Endometrial microvascular endothelial cells (primary cell): ENCODE data around the gene SATB1. TPM values are rescaled to one million over a fixed set of nuclear protein-coding genes. Genes with fewer than 3 reads are reported as not detected.

Experiments
- in situ Hi-C: cut with HindIII; loops from 2 replicates; pipeline ENCODE4 v1.10.0; 2017; ENCODE audit warnings: low sequenced_read_pairs, low pct_unique_long_range_greater_than_20kb; ENCODE audit errors: inconsistent ontology term
- total RNA-seq: library from RNA; depleted of rRNA; stranded (reverse); fragments of >200 nt; gene quantifications from one replicate; pipeline ENCODE4 v1.2.3, GENCODE V29; 2015; ENCODE audit errors: inconsistent ontology term

Gene SATB1
- total RNA-seq, 1 donor from 2014 or later: 2.0 TPM

GRCh38 chr3:18410205-18410604 lies 14.9 kb downstream of the SATB1 start:
- in situ Hi-C loops: no loop called here

- in situ Hi-C loops: no loop called here
These were observed 15.9 kb downstream of the SATB1 start for GRCh38 chr3:18409266-18409665.

DNA sequence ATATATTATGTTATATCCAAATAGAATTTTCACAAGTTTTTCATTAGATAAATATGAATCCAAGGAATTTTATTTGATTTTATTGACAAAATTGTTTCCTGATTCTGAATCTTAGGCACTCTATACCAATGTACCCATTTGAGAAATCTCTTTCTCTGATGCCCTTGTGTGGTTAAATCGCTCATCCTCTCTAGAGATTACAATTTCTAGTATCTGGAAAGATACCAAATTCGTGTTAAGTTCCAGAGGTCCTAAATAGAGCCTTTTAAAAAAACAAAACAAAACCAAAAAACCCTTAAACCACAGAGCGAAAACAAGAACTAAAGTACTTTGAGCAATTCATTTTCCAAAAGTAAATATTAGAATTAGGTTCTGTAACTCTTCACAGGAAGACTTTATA lies 20.0 kb downstream of the SATB1 start:
- in situ Hi-C loops: no loop called here

DNA sequence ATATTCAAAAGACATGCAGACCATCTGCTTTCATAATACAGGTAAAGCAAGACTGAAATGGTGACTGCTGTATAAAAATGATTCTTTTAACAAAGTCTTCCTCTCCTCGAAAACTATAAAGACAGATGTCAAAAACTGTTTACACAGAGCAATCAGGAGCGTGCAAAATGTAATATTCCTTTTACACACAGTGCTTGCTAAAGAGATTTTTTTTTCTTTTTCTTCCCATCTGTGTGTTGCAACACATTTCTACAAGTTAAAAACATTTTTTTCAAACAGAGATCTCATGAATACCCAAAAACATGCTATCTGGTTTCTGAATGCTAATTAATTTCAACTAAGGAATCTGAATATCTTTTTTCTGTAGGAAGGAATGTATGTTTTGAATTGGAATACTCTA lies 22.1 kb downstream of the SATB1 start:
- in situ Hi-C loops: no loop called here

DNA sequence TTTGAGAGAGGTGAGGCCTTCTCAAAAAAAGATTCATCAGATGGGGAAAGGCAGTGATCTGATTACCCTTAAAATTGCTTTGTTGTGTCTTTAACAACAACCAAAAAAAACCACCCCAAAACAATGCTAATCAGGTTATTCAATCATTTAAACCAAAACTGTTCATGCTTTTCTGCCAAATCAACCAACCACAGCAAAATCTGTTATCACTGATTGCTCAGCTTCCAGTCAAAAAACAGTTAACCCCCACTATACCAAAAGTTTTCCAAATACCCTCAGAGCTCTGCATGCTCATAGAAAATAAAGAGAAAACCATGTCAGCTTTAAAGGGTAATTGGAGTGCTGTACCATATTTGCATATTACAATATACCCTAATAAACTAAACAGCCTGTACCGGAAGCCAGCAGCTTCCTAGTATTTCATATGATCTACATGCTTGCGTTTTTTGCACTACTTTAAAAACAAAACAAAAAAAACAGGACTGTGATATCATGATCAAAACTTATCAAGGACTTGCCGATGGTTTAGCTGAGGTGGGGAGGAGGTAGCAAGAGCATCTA lies 22.8 kb downstream of the SATB1 start:
- in situ Hi-C loops: no loop called here

DNA sequence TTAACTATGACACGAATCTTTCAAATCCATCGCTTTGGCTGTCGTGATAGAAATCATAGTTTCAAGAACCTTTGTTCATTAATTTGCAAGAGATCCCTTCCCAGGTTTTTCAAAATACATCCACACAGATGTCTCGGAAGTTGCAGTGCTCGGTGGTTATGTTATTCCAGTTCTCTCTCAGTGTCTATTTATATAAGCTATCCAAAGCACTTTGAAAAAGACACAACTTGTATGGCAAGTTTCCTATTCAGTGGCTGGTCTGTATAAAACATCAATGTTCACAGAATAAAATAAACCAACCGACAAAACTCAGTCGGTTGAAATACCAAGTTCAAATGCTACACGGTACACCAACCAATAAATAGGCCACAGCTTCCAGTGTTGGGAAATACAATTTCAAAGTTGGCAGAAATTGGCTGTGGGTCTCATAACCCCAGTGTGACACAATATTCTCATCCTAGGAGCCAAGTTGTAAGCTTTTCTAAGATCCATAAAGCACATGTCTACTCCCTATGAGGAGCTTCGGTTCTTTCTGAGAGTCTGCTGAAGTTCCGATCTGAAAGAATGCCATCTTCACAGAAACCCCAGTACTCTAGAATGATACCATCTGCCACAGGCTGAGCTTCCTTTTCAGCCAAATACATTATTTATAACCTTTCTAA lies 23.7 kb downstream of the SATB1 start:
- in situ Hi-C loops: no loop called here

- in situ Hi-C loops: no loop called here
These were observed 26.7 kb downstream of the SATB1 start for GRCh38 chr3:18398448-18398847.

- in situ Hi-C loops: no loop called here
These were observed 28.7 kb downstream of the SATB1 start for GRCh38 chr3:18396428-18396827.

- in situ Hi-C loops: no loop called here
These were observed 30.6 kb downstream of the SATB1 start for GRCh38 chr3:18394384-18394995.

DNA sequence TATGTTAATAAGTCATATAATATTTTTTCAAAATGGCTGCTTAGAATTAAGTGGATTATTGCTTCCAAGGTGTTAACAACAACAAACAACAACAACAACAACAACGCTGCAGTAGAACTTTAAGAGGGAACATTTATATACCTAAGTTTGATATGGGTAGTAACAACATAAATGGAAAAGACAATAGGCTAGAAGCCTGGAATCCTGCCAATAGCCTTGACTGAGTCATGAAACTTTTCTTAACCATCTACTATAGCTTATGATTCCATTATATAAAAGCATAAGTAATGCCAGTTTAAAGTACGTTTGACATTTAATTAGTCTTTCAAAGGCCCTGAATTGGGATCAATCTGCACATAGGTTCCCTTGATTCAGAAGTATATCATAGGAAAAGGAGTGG lies 31.2 kb downstream of the SATB1 start:
- in situ Hi-C loops: no loop called here

DNA sequence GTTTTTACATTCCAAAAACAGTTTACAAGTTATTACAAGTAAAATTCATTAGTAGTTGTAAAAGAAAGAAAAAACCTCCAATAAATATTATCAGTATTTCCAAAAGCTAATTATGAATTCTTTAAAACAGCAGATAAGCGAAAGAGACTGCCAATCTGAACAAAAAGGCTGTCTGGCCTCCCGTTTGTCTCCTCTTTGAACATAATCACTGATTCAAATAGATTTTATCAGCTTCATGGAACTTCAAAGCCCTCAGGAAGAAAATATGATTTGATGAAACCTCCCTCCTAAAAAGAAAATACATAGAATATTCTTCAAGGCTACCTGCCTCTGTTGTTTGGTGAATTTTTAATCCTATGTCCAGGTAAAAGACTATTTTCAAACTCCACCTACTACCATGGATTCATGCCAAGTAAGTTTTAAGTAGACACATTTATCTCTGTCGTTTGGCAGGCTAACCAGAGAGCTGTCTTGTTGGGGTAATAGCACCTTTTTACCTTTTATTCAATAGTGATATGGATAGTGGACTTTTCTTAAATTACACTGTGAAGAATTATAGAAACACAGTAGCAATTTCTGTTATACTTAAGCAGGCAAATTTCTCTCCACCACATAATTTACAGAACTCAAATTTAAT lies 35.0 kb downstream of the SATB1 start:
- in situ Hi-C loops: no loop called here

- in situ Hi-C loops: no loop called here
These were observed 35.9 kb downstream of the SATB1 start for GRCh38 chr3:18389108-18389733.

GRCh38 chr3:18386274-18386890 lies 38.8 kb downstream of the SATB1 start:
- in situ Hi-C loops: no loop called here

DNA sequence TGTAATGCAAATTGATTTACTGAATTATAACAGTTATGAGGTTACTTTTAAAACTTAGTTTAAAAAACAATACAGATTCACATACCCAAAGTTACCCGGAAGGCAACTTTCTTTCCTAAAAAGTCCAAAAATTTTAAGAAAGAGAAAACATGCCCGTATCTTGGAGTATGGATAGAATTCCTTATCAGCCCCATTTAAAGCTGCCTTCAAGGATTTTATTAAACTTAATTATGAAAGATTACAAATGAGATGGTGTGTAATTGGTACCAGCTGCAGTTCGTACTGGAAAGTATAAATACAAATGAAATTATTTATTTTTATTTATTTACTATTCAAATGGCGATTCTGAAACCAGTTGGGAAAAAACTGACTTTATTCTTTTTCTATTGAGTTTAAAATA lies 39.4 kb downstream of the SATB1 start:
- in situ Hi-C loops: no loop called here

DNA sequence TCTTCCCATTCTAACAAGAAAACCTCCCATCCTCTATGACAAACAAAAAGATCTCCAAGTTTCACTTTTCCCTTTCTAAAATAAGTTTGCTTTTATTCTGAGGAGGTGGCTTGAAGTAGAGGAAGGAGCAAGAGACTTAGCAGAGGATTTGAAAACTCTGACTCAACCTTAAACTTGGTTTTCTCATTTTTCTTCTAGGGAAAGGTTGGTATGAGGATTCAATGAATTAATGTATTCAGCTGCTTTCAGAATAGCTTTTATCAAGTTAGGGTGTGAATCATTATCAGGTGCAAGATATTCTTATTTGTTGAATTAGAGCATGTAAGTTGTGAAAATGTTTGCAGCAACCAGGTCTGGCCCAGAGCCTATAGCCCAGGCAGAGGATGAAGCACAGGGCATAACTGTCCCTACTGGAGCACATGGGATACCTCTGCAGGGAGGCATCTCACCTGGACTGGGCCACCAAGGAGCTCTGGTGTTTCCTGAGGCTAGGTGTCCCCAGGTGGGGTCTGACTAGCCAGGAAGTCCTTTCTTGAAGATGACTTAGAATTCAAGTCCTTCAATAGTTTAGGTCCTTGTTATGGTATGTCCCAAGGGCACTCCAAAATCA lies 42.3 kb downstream of the SATB1 start:
- in situ Hi-C loops: no loop called here

DNA sequence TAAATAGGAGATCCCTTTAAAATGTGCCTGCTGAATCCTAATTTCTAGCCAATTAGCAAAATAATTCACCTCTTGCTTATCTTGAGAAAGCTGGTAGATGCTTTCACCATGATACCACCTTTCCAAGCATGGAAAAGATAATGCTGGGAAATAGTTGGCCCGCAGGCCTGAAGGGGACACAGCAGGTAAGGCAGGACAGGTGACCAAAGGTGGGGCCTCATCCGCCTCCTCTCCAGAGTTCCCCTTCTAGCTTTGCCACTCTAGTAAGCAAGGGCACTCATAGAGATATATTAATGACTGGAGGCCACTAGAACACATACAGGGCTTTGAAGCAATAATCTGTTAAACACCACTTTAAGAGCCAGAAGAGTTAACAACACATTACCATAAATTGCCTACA lies 45.5 kb downstream of the SATB1 start:
- in situ Hi-C loops: no loop called here

GRCh38 chr3:18378218-18378617 lies 46.9 kb downstream of the SATB1 start:
- in situ Hi-C loops: no loop called here

DNA sequence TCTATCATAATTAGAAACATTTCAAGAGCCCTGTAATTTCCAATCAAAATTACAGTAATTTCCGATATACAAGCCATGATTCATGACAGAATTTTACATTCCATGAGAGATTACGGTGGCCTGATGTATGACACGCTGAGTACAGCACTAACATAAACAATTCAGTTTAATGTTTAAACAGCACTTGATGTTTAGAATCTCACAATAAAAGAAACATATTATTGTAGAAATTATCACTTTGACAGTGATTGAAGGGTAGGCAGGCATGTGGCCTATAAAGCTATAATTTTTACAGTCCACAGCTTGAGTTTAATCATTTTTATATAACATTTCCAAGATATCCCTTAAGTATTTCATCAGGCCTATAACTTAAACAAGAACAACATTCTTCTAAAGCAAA lies 48.5 kb downstream of the SATB1 start:
- in situ Hi-C loops: no loop called here
